Keratinocyte (primary cell): Measurements from ENCODE around the gene PIM3. TPM values are rescaled to one million over a fixed set of nuclear protein-coding genes. Genes with fewer than 3 reads are reported as not detected.

ENCODE experiments used
- DNase-seq: peaks from one replicate; pipeline ENCODE4 v3.0.0-alpha.2; 2011; ENCODE audit warnings: low read depth, missing footprints, low spot score
- FAIRE-seq: peaks from 2 replicates; lab custom pipeline; 2011; peaks lifted over from hg19 to GRCh38; lab: Jason Lieb, UNC
- H2AFZ ChIP-seq: 2 replicates; pipeline ENCODE4 v1.6.0; 2012; ENCODE audit warnings: low read length, control low read depth, inconsistent platforms; ENCODE audit not compliant: control insufficient read depth
- H3K27ac ChIP-seq: 2 replicates; pipeline ENCODE4 v1.5.1; 2011; ENCODE audit warnings: low read length; ENCODE audit not compliant: control insufficient read depth, insufficient read depth
- H3K27me3 ChIP-seq: 3 replicates; pipeline ENCODE4 v1.6.0; 2011; ENCODE audit warnings: low read length; ENCODE audit not compliant: control insufficient read depth, insufficient read depth; ENCODE audit errors: extremely low read depth
- H3K36me3 ChIP-seq, 2 experiments: 2 replicates in 1 of 2; 3 replicates in 1 of 2; pipeline ENCODE4 v1.5.1; 2011; ENCODE audit warnings: low read length in 2 of 2, mild to moderate bottlenecking in 1 of 2; ENCODE audit not compliant: control insufficient read depth in 2 of 2, insufficient read depth in 2 of 2; ENCODE audit errors: extremely low read depth in 1 of 2
- H3K4me1 ChIP-seq: 3 replicates; pipeline ENCODE4 v1.5.1; 2011; ENCODE audit warnings: low read length; ENCODE audit not compliant: control insufficient read depth, insufficient read depth; ENCODE audit errors: extremely low read depth
- H3K4me2 ChIP-seq: 3 replicates; pipeline ENCODE4 v1.6.0; 2011; ENCODE audit warnings: low read depth, low read length; ENCODE audit not compliant: control insufficient read depth, insufficient read depth; ENCODE audit errors: extremely low read depth
- H3K4me3 ChIP-seq, 3 experiments: fragments of 200-600 bp in 1 of 3; sonication (generic) in 1 of 3; 2 replicates in 2 of 3; 3 replicates in 1 of 3; pipeline ENCODE4 v1.5.1; 2011 to 2016; ENCODE audit warnings: low read length in 3 of 3, mild to moderate bottlenecking in 3 of 3, control low read depth in 2 of 3, inconsistent platforms in 1 of 3, low read depth in 1 of 3, mixed read lengths in 1 of 3, mixed run types in 1 of 3, moderate library complexity in 1 of 3; ENCODE audit not compliant: control insufficient read depth in 2 of 3, insufficient read depth in 2 of 3; ENCODE audit errors: extremely low read depth in 1 of 3
- H3K79me2 ChIP-seq: 2 replicates; pipeline ENCODE4 v1.6.0; 2012; ENCODE audit warnings: low read length; ENCODE audit not compliant: control insufficient read depth, insufficient read depth
- H3K9ac ChIP-seq: 3 replicates; pipeline ENCODE4 v1.6.0; 2011; ENCODE audit warnings: low read length; ENCODE audit not compliant: control insufficient read depth, insufficient read depth; ENCODE audit errors: extremely low read depth
- H3K9me1 ChIP-seq: 3 replicates; pipeline ENCODE4 v1.6.0; 2011; ENCODE audit warnings: low read length; ENCODE audit not compliant: control insufficient read depth, insufficient read depth; ENCODE audit errors: extremely low read depth
- H3K9me3 ChIP-seq: 2 replicates; pipeline ENCODE4 v1.5.1; 2012; ENCODE audit warnings: low read depth, low read length; ENCODE audit not compliant: control insufficient read depth
- H4K20me1 ChIP-seq: 3 replicates; pipeline ENCODE4 v1.6.0; 2011; ENCODE audit warnings: low read length; ENCODE audit not compliant: control insufficient read depth, insufficient read depth; ENCODE audit errors: extremely low read depth
- CTCF ChIP-seq, 3 experiments: IDR thresholded peaks in 1 of 3; conservative IDR thresholded peaks in 1 of 3; optimal IDR thresholded peaks in 1 of 3; 2 replicates in 2 of 3; 3 replicates in 1 of 3; pipeline versions ENCODE3 to v1.5.1; 2011; ENCODE audit warnings: low read length in 3 of 3, mild to moderate bottlenecking in 3 of 3, moderate library complexity in 2 of 3, control low read depth in 1 of 3, inconsistent platforms in 1 of 3; ENCODE audit not compliant: insufficient read depth in 2 of 3; ENCODE audit errors: extremely low read depth in 1 of 3
- EZH2 ChIP-seq: IDR thresholded peaks from one replicate; pipeline ENCODE4 v1.6.1; 2012; ENCODE audit warnings: inconsistent platforms, mild to moderate bottlenecking, low read length, moderate library complexity
- dilution Hi-C: fragments of 300-500 bp; cut with MboI; formaldehyde crosslinking; loops from one replicate; pipeline ENCODE4 v1.7.0; 2020; ENCODE audit warnings: low sequenced_read_pairs; ENCODE audit not compliant: extremely low pct_ligation_motif_present
- polyA plus RNA-seq, 5 experiments: library from polyadenylated mRNA; depleted of rRNA in 3 of 5; stranded (reverse) in 3 of 5; stranded (forward) in 1 of 5; unstranded in 1 of 5; fragments of >200 nt; gene quantifications; 1 replicate in 1 of 5; 2 replicates in 3 of 5; 3 replicates in 1 of 5; pipeline versions ENCODE4 v1.2.1 to v1.2.3, GENCODE V29; 2011 to 2012; ENCODE audit warnings: missing spikeins in 2 of 5, low read depth in 1 of 5, low replicate concordance in 1 of 5

The PIM3 gene
- polyA plus RNA-seq, 1 donor (not counting 4 experiments of a cell fraction or from before 2014, with no cell fraction given), result 3.4 TPM

- FAIRE-seq (peak; percentile 44), DNase-seq (no peak)
- H3K36me3 ChIP-seq, result peaks cover 10 to 15% of the 10 kb centered on the region in 2 experiments
- peak overlapping the region in 1 of 3 experiments; percentile 70 for H3K4me3 ChIP-seq
- dilution Hi-C loops, result no loop called here
- peak overlapping the region; percentile 79 for H3K4me2 ChIP-seq
- H3K27me3 ChIP-seq, result no peaks in the 10 kb centered on the region
- H3K9me1 ChIP-seq, result no peaks in the 10 kb centered on the region
- H3K79me2 ChIP-seq, result peaks cover 23% of the 10 kb centered on the region
- no peak for TF ChIP-seq CTCF (optimal IDR thresholded peaks at IDR 0.05 in 1 of 3, IDR thresholded peaks at IDR 0.05 in 1 of 3, conservative IDR thresholded peaks at IDR 0.05 in 1 of 3; ENCODE audit: extremely low read depth in 1 of 3, insufficient read depth in 2 of 3, low read length in 3 of 3)
- TF ChIP-seq EZH2, result no peak
- H3K9me3 ChIP-seq, result no peaks in the 10 kb centered on the region
- H3K9ac ChIP-seq, result peak overlapping the region; percentile 88
- peak overlapping the region; percentile 81 for H3K27ac ChIP-seq
- peaks cover 6% of the 10 kb centered on the region for H4K20me1 ChIP-seq
- no peak overlapping the region for H2AFZ ChIP-seq
- H3K4me1 ChIP-seq, result peaks cover 18% of the 10 kb centered on the region
Observed at GRCh38 chr22:49958931-49959781, 1.4 kb upstream of the PIM3 start.

GRCh38 chr22:49959782-49960158 is 802 bp upstream of the PIM3 start:
- peaks cover 18% of the 10 kb centered on the region for H3K4me1 ChIP-seq
- FAIRE-seq (no peak), DNase-seq (no peak)
- TF ChIP-seq EZH2, result no peak
- no peak for TF ChIP-seq CTCF (optimal IDR thresholded peaks at IDR 0.05 in 1 of 3, IDR thresholded peaks at IDR 0.05 in 1 of 3, conservative IDR thresholded peaks at IDR 0.05 in 1 of 3; ENCODE audit: extremely low read depth in 1 of 3, insufficient read depth in 2 of 3, low read length in 3 of 3)
- H3K9me3 ChIP-seq, result no peaks in the 10 kb centered on the region
- H3K79me2 ChIP-seq, result peaks cover 23% of the 10 kb centered on the region
- peaks cover 6% of the 10 kb centered on the region for H4K20me1 ChIP-seq
- peak overlapping the region; percentile 88 for H3K9ac ChIP-seq
- H3K36me3 ChIP-seq, result peaks cover 10 to 16% of the 10 kb centered on the region in 2 experiments
- dilution Hi-C loops, result no loop called here
- peak overlapping the region; percentile 81 for H3K27ac ChIP-seq
- H3K4me2 ChIP-seq, result peak overlapping the region; percentile 79
- no peaks in the 10 kb centered on the region for H3K27me3 ChIP-seq
- no peaks in the 10 kb centered on the region for H3K9me1 ChIP-seq
- H2AFZ ChIP-seq, result peak overlapping the region; percentile 53
- peak overlapping the region; percentile 47 to 70 (median 66) for H3K4me3 ChIP-seq
